Inflammatory macrophage (primary cell): ENCODE results near the gene NUP153.
"Not testable (repeated sequence)": the region's sequence is repeated elsewhere in the genome, so short reads cannot be mapped to it uniquely, and the experiment has no call there.

Source experiments
- DNase-seq, 2 donors: peaks; one replicate each; pipeline ENCODE4 v3.0.0-alpha.2; 2020 to 2022
- total RNA-seq, 18 experiments: gene quantifications; one replicate each; lab custom pipeline; 2026; ENCODE audit warnings: mixed read lengths in 6 of 18, inconsistent platforms in 2 of 18; lab: John Stamatoyannopoulos, UW

The NUP153 gene
- total RNA-seq, result 73.1 to 122 (median 84.1) reads per million in 18 experiments

GRCh38 chr6:17706580-17707370 lies at the start of gene NUP153:
Gene NUP153, minus strand, starts transcription at chr6:17706925. Its CDS starts 538 bp downstream, at chr6:17706387.
- DNase-seq, result peak; percentile 99 to 100

GRCh38 chr6:17754254-17754653 lies 47.5 kb upstream of the NUP153 start:
- DNase-seq, result no peak

GRCh38 chr6:17745324-17745723 lies 38.6 kb upstream of the NUP153 start:
- not testable (repeated sequence) for DNase-seq

DNA sequence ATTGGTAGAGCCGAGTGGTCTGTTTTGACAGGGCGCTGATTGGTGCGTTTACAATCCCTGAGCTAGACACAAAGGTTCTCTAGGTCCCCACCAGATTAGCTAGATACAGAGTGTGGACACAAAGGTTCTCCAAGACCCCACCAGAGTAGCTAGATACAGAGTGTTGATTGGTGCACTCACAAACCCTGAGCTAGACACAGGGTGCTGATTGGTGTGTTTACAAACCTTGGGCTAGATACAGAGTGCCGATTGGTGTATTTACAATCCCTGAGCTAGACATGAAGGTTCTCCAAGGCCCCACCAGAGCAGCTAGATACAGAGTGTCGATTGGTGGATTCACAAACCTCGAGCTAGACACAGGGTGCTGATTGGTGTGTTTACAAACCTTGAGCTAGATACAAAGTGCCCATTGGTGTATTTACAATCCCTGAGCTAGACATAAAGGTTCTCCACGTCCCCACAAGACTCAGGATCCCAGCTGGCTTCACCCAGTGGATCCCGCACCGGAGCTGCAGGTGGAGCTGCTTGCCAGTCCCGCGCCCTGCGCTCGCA lies 38.1 kb upstream of the NUP153 start:
- not testable (repeated sequence) for DNase-seq

DNA sequence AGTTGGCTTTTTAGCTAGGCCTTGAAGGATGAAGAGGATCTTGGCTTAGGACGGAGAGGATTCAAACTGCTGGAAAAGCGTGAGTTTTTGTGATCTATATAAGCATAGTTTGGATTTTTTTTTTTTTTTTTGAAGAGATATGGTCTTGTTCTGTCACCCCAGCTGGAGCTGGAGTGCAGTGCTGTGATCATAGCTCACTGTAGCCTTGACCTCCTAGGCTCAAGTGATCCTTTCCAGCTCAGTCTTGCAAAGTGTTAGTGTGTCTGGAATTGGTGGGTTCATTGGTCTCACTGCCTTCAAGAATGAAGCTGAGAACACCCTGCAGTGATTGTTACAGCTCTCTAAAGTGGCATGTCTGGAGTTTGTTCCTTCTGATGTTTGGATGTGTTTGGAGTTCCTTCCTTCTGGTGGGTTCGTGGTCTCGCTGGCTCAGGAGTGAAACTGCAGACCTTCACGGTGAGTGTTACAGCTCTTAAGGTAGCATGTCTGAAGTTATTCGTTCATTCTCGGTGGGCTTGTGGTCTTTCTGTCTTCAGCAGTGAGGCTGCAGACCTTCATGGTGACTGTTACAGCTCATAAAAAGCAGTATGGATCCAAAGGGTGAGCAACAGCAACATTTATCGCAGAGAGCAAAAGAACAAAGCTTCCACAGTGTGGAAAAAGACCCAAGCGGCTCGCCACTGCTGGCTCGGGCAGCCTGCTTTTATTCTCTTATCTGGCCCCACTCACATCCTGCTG lies 37.5 kb upstream of the NUP153 start:
- no peak for DNase-seq

- peak in 1 of 2 donors; percentile 22 for DNase-seq
Observed at GRCh38 chr6:17741507-17741906, 34.8 kb upstream of the NUP153 start.

- no peak for DNase-seq
Observed at GRCh38 chr6:17740559-17741220, 34.0 kb upstream of the NUP153 start.

DNA sequence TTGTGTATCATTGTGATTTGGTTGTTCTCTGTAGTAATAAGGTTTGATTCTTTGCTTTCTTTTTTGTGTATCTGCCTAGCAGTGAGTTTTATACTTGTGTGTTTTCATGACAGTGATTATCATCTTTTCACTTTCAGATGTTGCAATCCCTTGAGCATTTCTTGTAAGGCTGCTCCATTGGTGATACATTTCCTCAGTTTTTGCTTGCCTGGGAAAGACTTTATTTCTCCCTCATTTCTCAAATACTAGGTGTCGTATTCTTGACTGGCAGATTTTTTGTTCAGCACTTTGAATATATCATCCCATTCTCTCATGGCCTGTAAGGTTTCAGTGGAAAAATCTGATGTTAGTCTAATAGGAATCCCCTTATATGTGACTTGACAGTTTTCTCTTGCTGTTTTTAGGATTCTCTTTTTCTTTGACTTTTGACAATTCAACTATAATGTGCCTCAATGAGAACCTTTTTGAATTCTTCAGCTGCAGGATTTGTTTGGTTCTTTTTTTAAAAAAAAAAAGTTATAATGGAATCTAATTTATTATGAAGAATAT lies 31.1 kb upstream of the NUP153 start:
- DNase-seq, result no peak

- not testable (repeated sequence) for DNase-seq
Observed at GRCh38 chr6:17735311-17735710, 28.6 kb upstream of the NUP153 start.

DNA sequence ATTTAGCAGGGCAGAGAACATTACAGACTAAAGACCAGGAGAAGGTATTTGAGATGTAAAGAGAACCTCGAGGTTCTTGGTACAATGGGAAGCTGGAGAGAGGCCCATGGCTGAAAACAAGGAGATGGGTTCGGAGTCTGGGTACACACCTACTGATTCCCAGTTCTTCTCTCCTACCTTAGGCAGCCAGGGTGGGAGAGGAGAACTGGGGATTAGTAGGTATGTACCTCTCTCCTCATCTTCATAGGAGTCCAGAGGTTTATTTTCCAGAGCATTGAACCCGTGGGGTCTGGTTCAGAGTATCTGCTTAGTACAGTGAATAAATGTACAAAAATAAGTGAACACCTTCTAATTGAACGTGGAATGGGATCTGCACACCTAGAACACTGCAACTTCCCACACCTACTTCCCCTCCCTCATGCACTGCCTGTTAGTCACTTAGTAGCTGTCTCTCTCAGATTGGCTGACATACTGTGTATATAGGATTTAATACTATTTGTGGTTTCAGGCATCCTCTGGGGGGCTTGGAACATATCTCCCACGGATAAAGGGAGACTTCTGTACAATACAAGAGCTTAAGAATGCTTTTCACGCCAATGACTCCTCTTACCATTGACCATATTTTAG lies 23.5 kb upstream of the NUP153 start:
- DNase-seq, result no peak

- DNase-seq, result no peak
Observed at GRCh38 chr6:17729223-17730077, 22.7 kb upstream of the NUP153 start.

DNA sequence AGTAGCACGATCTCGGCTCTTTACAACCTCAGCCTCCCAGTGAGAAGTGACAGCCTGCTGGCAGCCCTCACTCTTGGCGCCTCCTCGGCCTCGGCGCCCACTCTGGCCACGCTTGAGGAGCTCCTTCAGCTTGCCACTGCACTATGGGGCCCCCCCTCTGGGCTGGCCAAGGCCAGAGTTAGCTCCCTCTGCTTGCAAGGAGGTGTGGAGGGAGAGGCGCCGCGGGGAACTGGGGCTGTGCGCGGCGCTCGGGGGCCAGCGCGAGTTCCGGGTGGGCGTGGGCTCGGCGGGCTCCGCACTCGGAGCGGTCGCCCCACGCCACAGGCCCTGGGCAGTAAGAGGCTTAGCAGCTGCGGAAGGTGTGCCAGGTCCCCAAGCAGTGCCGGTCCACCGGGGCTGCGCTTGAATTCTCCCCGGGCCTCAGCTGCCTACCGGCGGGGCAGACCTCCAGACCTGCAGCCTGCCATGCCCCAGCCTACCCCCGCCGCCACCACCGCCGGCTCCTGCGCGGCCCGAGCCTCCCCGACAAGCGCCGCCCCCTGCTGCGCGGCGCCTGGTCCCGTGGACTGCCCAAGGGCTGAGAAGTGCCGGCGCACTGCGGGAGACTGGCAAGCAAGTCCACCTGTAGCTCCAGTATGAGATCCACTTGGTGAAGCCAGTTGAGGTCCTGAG lies 22.0 kb upstream of the NUP153 start:
- no peak for DNase-seq

GRCh38 chr6:17725083-17725482 lies 18.4 kb upstream of the NUP153 start:
- peak in 1 of 2 donors; percentile 44 for DNase-seq

GRCh38 chr6:17724341-17724740 lies 17.6 kb upstream of the NUP153 start:
- no peak for DNase-seq

DNA sequence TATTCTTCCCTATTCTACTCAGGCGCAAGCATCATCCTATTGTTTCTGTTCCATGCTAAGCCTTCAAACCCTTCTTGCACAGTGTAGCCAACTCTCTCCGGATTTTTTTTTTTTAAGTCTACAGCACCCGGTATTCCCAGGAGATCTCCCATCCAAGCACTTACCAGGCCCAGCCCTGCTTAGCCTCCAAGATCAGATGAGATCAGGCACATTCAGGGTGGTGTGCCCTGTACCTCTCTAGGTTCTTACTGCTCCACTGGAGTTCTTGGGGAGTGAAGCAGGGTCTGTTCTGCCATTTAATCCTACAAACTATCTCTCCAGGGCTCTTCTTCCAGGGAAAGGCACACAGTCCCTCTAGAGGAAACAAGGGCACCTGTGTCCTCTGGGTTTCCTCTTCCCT lies 14.9 kb upstream of the NUP153 start:
- no peak for DNase-seq

GRCh38 chr6:17719323-17720041 lies 12.8 kb upstream of the NUP153 start:
- DNase-seq, result no peak

DNA sequence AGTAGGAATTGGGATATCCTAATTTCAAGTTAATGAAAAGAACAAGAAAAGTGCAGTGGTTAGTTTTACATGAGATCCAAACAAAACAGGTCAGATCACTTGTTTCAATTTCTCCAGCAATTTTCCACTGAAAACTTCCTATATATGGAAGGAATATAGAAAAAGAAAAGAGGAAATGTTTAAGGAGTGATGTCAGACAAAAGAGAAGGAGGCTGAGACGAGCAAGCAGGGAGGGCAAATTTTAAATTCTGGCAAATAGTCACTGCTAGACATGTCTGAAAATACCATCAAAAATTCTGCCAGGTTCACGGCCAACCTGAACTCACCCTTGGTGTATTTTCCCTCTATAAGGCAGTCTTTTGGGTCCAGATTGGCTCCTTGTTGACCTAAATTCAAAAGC lies 9.5 kb upstream of the NUP153 start:
- no peak for DNase-seq

- peak; percentile 78 to 81 for DNase-seq
Observed at GRCh38 chr6:17714879-17715851, 8.4 kb upstream of the NUP153 start.

- DNase-seq, result peak in 1 of 2 donors; percentile 30
Observed at GRCh38 chr6:17714177-17714576, 7.5 kb upstream of the NUP153 start.
